Upper lobe of right lung (tissue), 1 donor: Measurements from ENCODE around the gene CELSR1. TPM values are rescaled to one million over a fixed set of nuclear protein-coding genes. Genes with fewer than 3 reads are reported as not detected.

ENCODE experiments used
- ATAC-seq: fragments of 200-7000 bp; cut with Tn5 transposase; one replicate; pipeline ENCODE4 v1.9.1; 2020; ENCODE audit warnings: mild to moderate bottlenecking, moderate library complexity
- DNase-seq: peaks from one replicate; pipeline ENCODE4 v3.0.0-alpha.2; 2020
- H3K27ac ChIP-seq: fragments of 200-600 bp; one replicate; pipeline ENCODE4 v1.8.0; 2022
- H3K27me3 ChIP-seq: fragments of 200-600 bp; one replicate; pipeline ENCODE4 v1.8.0; 2022; ENCODE audit warnings: mild to moderate bottlenecking
- H3K36me3 ChIP-seq: fragments of 200-600 bp; one replicate; pipeline ENCODE4 v1.8.0; 2022
- H3K4me1 ChIP-seq: fragments of 200-600 bp; one replicate; pipeline ENCODE4 v1.8.0; 2022
- H3K4me3 ChIP-seq: fragments of 200-600 bp; one replicate; pipeline ENCODE4 v1.8.0; 2022; ENCODE audit warnings: mild to moderate bottlenecking
- H3K9me3 ChIP-seq: fragments of 200-600 bp; one replicate; pipeline ENCODE4 v1.8.0; 2022
- intact Hi-C: fragments of 100-400 bp; cut with DNase I; formaldehyde crosslinking; loops from one replicate; pipeline ENCODE4 v1.11.0; 2022
- total RNA-seq: library from RNA; stranded (reverse); fragmentation: NEBNext Ultra II Directional; extraction: Animal tissue kit (Norgen Biotek cat#: 25700); gene quantifications from one replicate; pipeline ENCODE4 v1.2.1, GENCODE V29; 2021
- TF ChIP-seq, protein P1 (sequence below): fragments of 200-600 bp; IDR thresholded peaks from one replicate; pipeline ENCODE4 v1.8.0; 2022; ENCODE audit warnings: antibody characterized with exemption
- donor health status: DM: no; HTN: yes; CAD: no; lungs with severe emphysema.

CELSR1 gene
- total RNA-seq, 1 donor from 2014 or later = 53.5 TPM

DNA sequence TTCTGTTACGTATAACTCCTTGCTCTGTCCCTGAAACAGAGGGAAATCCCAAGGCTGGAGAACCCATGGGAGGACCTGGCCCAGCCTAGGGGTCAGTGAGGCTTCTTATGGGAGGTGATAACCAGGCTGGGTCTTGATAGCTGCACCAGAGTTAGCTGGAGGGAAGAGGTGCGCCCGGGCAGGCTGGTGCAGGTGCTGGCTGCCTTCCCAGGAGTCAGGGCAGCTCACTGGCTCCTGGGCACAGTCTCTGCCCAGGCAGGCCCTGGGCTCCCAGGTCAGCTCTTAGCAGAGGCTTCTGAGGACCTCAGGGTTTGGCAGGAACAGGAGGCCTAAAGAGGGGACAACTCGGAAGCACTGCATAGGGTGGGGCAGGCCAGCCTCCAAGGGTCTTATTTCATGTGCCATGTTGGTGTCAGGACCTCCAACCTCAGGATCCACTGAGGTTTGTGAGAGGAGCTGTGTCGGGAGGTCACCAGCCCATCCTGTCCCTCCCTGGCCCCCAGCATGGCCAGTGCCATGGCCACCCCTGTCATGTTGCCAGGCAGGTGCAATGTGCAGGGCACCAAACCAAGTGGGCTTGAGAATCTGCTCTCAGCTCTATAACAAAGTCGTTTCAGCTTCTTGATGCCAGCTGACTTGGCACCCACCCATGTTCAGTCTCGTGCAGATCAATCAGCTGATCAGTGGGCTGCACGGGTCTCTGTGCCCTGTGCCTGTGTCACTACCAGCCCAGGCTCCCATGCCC, 20.5 kb upstream of the CELSR1 start:
- Histone ChIP-seq H3K27ac (no peak overlapping the region), H3K36me3 (no peaks in the 10 kb centered on the region), H3K9me3 (no peaks in the 10 kb centered on the region), H3K27me3 (no peaks in the 10 kb centered on the region), H3K4me1 (no peaks in the 10 kb centered on the region), H3K4me3 (no peak overlapping the region)
- DNase-seq (no peak), ATAC-seq (peak; percentile 72)
- TF ChIP-seq, protein P1, sequence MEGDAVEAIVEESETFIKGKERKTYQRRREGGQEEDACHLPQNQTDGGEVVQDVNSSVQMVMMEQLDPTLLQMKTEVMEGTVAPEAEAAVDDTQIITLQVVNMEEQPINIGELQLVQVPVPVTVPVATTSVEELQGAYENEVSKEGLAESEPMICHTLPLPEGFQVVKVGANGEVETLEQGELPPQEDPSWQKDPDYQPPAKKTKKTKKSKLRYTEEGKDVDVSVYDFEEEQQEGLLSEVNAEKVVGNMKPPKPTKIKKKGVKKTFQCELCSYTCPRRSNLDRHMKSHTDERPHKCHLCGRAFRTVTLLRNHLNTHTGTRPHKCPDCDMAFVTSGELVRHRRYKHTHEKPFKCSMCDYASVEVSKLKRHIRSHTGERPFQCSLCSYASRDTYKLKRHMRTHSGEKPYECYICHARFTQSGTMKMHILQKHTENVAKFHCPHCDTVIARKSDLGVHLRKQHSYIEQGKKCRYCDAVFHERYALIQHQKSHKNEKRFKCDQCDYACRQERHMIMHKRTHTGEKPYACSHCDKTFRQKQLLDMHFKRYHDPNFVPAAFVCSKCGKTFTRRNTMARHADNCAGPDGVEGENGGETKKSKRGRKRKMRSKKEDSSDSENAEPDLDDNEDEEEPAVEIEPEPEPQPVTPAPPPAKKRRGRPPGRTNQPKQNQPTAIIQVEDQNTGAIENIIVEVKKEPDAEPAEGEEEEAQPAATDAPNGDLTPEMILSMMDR = no peak
- intact Hi-C loops = no loop called here

DNA sequence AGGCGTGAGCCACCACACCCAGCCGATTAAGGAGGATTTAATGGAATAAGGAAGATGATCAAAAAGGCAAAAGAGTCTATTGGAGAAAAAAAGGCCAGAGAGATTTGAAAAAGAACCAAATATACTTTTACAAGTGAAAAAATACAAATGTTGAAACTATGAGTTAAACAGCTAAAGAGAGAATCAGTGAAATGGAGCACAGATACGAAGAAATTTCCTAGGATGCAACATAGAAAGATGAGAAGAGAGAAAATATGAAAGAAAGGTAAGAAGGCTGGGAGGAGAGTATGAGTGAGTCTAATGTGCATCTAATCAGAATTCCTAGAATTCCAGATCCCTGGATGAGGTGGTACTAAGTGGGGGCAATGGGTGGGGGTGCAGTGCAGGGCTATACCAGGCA, 19.4 kb upstream of the CELSR1 start:
- no peak overlapping the region for H3K27ac ChIP-seq
- intact Hi-C loops = no loop called here
- ATAC-seq (no peak), DNase-seq (no peak)
- H3K36me3 ChIP-seq = no peaks in the 10 kb centered on the region
- H3K4me1 ChIP-seq = no peaks in the 10 kb centered on the region
- H3K4me3 ChIP-seq = no peak overlapping the region
- no peaks in the 10 kb centered on the region for H3K9me3 ChIP-seq
- no peaks in the 10 kb centered on the region for H3K27me3 ChIP-seq
- TF ChIP-seq, protein P1 = no peak

DNA sequence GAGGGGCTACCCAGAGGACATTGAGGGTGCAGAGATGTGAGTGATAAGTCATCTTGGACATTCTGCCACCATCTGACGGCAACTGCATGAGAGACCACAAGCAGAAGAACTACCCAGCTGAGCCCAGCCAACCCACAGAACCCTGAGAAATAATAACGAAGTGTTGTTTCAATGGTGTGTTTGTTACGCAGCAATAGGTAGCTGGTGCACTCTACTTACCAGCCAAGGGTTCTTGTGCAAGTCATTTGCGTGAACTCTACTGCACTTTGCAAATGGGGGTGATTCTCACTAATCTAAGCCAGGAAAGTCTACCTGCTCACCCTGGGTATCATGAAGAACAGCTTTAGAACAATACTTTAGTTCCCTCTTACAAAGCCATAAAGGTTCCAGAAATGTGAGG, 15.8 kb upstream of the CELSR1 start:
- H3K27ac ChIP-seq = no peak overlapping the region
- H3K27me3 ChIP-seq = no peaks in the 10 kb centered on the region
- intact Hi-C loops = no loop called here
- no peaks in the 10 kb centered on the region for H3K36me3 ChIP-seq
- H3K9me3 ChIP-seq = no peaks in the 10 kb centered on the region
- no peak for DNase-seq
- peaks cover 3% of the 10 kb centered on the region for H3K4me1 ChIP-seq
- ATAC-seq = no peak
- TF ChIP-seq, protein P1 = no peak
- H3K4me3 ChIP-seq = no peak overlapping the region

DNA sequence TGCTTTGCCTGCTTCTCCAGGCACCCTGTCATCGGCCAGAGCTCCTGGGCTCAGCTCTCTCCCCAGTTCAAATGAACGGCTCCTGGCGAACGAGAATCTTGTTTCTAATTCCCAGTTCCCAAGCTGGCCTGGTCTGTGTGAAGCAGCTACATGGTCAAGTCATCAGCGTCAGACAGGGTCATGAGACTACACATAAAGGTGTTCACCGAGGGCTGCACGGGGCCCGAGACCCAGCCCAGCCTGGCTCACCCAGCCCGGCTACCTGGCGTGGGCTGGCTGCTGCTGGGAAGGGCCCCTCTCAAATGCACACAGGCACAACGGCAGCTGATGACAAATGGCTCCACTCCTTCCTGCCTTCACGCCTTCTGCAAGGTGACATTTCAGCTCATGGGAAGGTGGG, 14.6 kb upstream of the CELSR1 start:
- Histone ChIP-seq H3K27me3 (no peaks in the 10 kb centered on the region), H3K9me3 (no peaks in the 10 kb centered on the region), H3K4me1 (peaks cover 15% of the 10 kb centered on the region), H3K36me3 (no peaks in the 10 kb centered on the region), H3K27ac (no peak overlapping the region), H3K4me3 (no peak overlapping the region)
- ATAC-seq (no peak), DNase-seq (no peak)
- TF ChIP-seq, protein P1 = no peak
- intact Hi-C loops = no loop called here

DNA sequence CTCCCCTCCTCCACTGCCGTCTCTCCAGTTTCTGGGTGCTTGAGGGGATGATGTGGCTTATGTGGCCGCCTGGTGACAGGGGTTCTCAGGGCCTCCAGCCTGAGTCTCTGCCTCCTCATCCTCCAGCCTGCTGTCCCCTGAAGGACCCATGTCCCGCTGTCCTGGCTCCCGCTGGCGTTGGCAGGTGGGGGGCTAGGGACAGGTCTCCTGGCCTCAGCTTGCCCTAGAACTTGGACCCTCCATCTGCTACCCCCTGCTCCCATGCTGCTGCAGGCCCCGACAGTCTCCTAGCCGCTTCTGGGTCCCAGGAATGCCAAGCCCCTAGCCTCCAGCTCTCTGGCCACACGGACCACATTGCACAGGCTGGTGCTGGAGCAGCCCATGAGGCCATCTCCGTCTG, 13.9 kb upstream of the CELSR1 start:
- H3K36me3 ChIP-seq = no peaks in the 10 kb centered on the region
- TF ChIP-seq, protein P1 = no peak
- H3K9me3 ChIP-seq = no peaks in the 10 kb centered on the region
- ATAC-seq = no peak
- H3K27me3 ChIP-seq = no peaks in the 10 kb centered on the region
- H3K4me3 ChIP-seq = no peak overlapping the region
- H3K27ac ChIP-seq = no peak overlapping the region
- peaks cover 22% of the 10 kb centered on the region for H3K4me1 ChIP-seq
- intact Hi-C loops = no loop called here
- DNase-seq = no peak
